Prostate gland (tissue), 2 donors: ENCODE data around the gene SYNPO. TPM values are rescaled to one million over a fixed set of nuclear protein-coding genes. Genes with fewer than 3 reads are reported as not detected.

Experiments
- DNase-seq: peaks from one replicate; pipeline ENCODE4 v3.0.0-alpha.2; 2019; ENCODE audit warnings: low spot score
- H3K27ac ChIP-seq, 2 donors: fragments of 200-600 bp; sonication (generic); 2 replicates each; pipeline ENCODE4 v1.5.1; 2017 to 2019
- H3K27me3 ChIP-seq: fragments of 200-600 bp; sonication (generic); replicated peaks from 2 replicates; pipeline ENCODE4 v1.5.1; 2019; ENCODE audit not compliant: insufficient read depth
- H3K36me3 ChIP-seq, 2 donors: fragments of 200-600 bp; sonication (generic); 1 replicate in 1 of 2; 2 replicates in 1 of 2; pipeline versions ENCODE4 v1.5.1 to v1.8.1; 2017 to 2019
- H3K4me1 ChIP-seq: fragments of 200-600 bp; sonication (generic); replicated peaks from 2 replicates; pipeline ENCODE4 v1.5.1; 2019
- H3K4me3 ChIP-seq, 2 donors: fragments of 200-600 bp; sonication (generic); 2 replicates each; pipeline ENCODE4 v1.5.1; 2017 to 2019
- H3K9me3 ChIP-seq: fragments of 200-600 bp; sonication (generic); 2 replicates; pipeline ENCODE4 v1.5.1; 2017
- CTCF ChIP-seq, 4 experiments: fragments of 200-600 bp in 2 of 4; fragments of 450-650 bp in 2 of 4; sonication (generic) in 2 of 4; IDR thresholded peaks; 1 replicate in 3 of 4; 2 replicates in 1 of 4; pipeline ENCODE4 v1.5.1; 2016 to 2019; ENCODE audit warnings: antibody characterized with exemption in 4 of 4, mild to moderate bottlenecking in 2 of 4, moderate library complexity in 2 of 4
- POLR2A ChIP-seq: fragments of 450-650 bp; IDR thresholded peaks from one replicate; pipeline ENCODE4 v1.6.1; 2016; ENCODE audit warnings: antibody characterized with exemption, mild to moderate bottlenecking
- POLR2AphosphoS5 ChIP-seq: sonication (generic); formaldehyde crosslinking; IDR thresholded peaks from one replicate; pipeline ENCODE4 v1.6.1; 2017; ENCODE audit warnings: antibody characterized with exemption
- WGBS: methylation state at CpG from one replicate; pipeline ENCODE4 v1.1.5; 2018; 5-methylcytosine and 5-hydroxymethylcytosine counted together
- intact Hi-C: fragments of 100-400 bp; cut with DNase I; formaldehyde crosslinking; loops from one replicate; pipeline ENCODE4 v1.14.2; 2022
- total RNA-seq, 2 donors: library from RNA; depleted of rRNA; stranded (reverse); fragments of >200 nt; gene quantifications; one replicate each; pipeline ENCODE4 v1.1.0, GENCODE V29; 2016

Gene SYNPO
- total RNA-seq, 2 donors from 2014 or later = 13.7 to 61.0 TPM

DNA sequence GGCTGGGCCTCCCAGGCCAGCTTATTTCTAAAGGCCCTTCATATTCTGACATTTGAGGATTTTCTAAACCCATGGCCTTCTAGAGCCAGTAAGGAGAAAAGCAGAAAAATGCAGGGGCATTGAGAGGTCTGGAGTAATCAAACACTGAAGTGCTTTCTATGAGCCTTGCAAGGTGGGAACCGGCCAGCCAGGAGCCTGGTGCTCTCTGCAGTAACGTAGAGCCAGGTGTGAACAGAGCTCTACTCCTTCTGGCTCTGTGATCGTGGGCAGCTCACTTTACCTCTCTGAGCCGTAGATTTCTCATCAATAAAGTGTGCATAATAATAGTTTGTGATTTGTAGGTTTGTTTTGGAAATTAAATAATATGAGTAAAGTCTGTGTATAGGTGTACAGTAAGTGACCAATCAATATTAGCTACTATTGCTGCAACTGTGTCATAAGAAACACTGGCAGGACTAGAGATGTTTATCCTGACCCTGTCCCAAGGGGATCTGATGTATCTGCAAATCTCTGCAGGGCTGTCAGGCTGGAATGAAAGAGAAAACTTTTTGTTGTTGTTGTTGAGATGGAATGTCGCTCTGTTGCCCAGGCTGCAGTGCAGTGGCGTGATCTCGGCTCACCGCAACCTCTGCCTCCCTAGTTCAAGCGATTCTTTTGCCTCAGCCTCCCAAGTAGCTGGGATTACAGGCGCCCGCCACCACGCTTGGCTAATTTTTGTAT lies 2.7 kb downstream of the SYNPO start:
- Histone ChIP-seq H3K4me1 (peaks cover 11% of the 10 kb centered on the region), H3K27ac (peak overlapping the region; percentile 73 to 76), H3K36me3 (no peaks in the 10 kb centered on the region), H3K9me3 (no peaks in the 10 kb centered on the region), H3K27me3 (no peaks in the 10 kb centered on the region), H3K4me3 (no peak overlapping the region)
- TF ChIP-seq CTCF (IDR thresholded peaks at IDR 0.05) (no peak), POLR2AphosphoS5 (no peak), POLR2A (no peak)
- 82% methylated on average over 12 of the region's 12 CpGs for WGBS
- intact Hi-C loops = no loop called here
- DNase-seq = no peak

GRCh38 chr5:150644058-150644457 lies 3.6 kb downstream of the SYNPO start:
- Histone ChIP-seq H3K4me3 (no peak overlapping the region), H3K9me3 (no peaks in the 10 kb centered on the region), H3K4me1 (peaks cover 11% of the 10 kb centered on the region), H3K27ac (peak overlapping the region in 1 of 2 donors; percentile 30), H3K36me3 (no peaks in the 10 kb centered on the region), H3K27me3 (no peaks in the 10 kb centered on the region)
- intact Hi-C loops = no loop called here
- no peak for DNase-seq
- no peak for TF ChIP-seq POLR2AphosphoS5
- no peak for TF ChIP-seq CTCF (IDR thresholded peaks at IDR 0.05)
- no peak for TF ChIP-seq POLR2A
- 75% methylated on average over 5 of the region's 5 CpGs for WGBS

GRCh38 chr5:150644514-150644913 lies 4.1 kb downstream of the SYNPO start:
- Histone ChIP-seq H3K4me1 (peaks cover 11% of the 10 kb centered on the region), H3K36me3 (no peaks in the 10 kb centered on the region), H3K27ac (peak overlapping the region; percentile 5 to 30), H3K9me3 (no peaks in the 10 kb centered on the region), H3K27me3 (no peaks in the 10 kb centered on the region), H3K4me3 (no peak overlapping the region)
- no peak for DNase-seq
- intact Hi-C loops = no loop called here
- 47% methylated on average over 2 of the region's 2 CpGs for WGBS
- no peak for TF ChIP-seq POLR2AphosphoS5
- TF ChIP-seq CTCF (IDR thresholded peaks at IDR 0.05) = no peak
- TF ChIP-seq POLR2A = no peak

- no peak for DNase-seq
- no peaks in the 10 kb centered on the region for H3K9me3 ChIP-seq
- H3K27ac ChIP-seq = peak overlapping the region; percentile 5 to 30
- WGBS = 44% methylated on average over 4 of the region's 4 CpGs
- TF ChIP-seq POLR2AphosphoS5 (no peak), POLR2A (no peak), CTCF (IDR thresholded peaks at IDR 0.05) (no peak)
- H3K27me3 ChIP-seq = no peaks in the 10 kb centered on the region
- intact Hi-C loops = no loop called here
- no peak overlapping the region for H3K4me3 ChIP-seq
- H3K4me1 ChIP-seq = peaks cover 11% of the 10 kb centered on the region
- H3K36me3 ChIP-seq = no peaks in the 10 kb centered on the region
Observed at GRCh38 chr5:150645070-150645700, 4.7 kb downstream of the SYNPO start.
